SK-N-SH (cell line): Measurements from ENCODE around the gene TFRC.

ENCODE experiments used
- CTCF ChIP-seq: fragments of 200-600 bp; sonication (generic); IDR thresholded peaks from 2 replicates; pipeline ENCODE4 v1.6.1; 2017; ENCODE audit warnings: antibody characterized with exemption, mild to moderate bottlenecking, moderate library complexity
- EP300 ChIP-seq, 2 experiments: IDR thresholded peaks; 2 replicates each; pipeline versions ENCODE4 v1.4.0 to v1.6.1; 2012; ENCODE audit warnings: borderline replicate concordance in 1 of 2, low read depth in 1 of 2, low read length in 1 of 2
- GABPA ChIP-seq: IDR thresholded peaks from 2 replicates; pipeline ENCODE4 v1.4.0; 2012; ENCODE audit warnings: low read depth, mild to moderate bottlenecking
- MAX ChIP-seq: IDR thresholded peaks from 2 replicates; pipeline ENCODE4 v1.4.0; 2012; ENCODE audit warnings: low read depth
- MXI1 ChIP-seq: IDR thresholded peaks from 2 replicates; pipeline ENCODE4 v1.6.1; 2012; ENCODE audit warnings: mild to moderate bottlenecking, low read depth, low read length, improper control_type of control experiment
- NFIC ChIP-seq: IDR thresholded peaks from 2 replicates; pipeline ENCODE4 v1.4.0; 2012; ENCODE audit warnings: borderline replicate concordance
- NRF1 ChIP-seq: IDR thresholded peaks from 2 replicates; pipeline ENCODE4 v1.6.1; 2012; ENCODE audit warnings: low read depth, mild to moderate bottlenecking, low read length
- PBX3 ChIP-seq: IDR thresholded peaks from 2 replicates; pipeline ENCODE4; 2012
- POLR2AphosphoS5 ChIP-seq: IDR thresholded peaks from 2 replicates; pipeline ENCODE4 v1.6.1; 2012; ENCODE audit warnings: low read depth, low read length
- REST ChIP-seq: IDR thresholded peaks from 2 replicates; pipeline ENCODE4 v1.6.1; 2012; ENCODE audit warnings: mild to moderate bottlenecking, low read depth, low read length, moderate library complexity
- RXRA ChIP-seq: IDR thresholded peaks from 2 replicates; pipeline ENCODE4 v1.4.0; 2012; ENCODE audit warnings: low read depth, mild to moderate bottlenecking, borderline replicate concordance
- TAF1 ChIP-seq: IDR thresholded peaks from 2 replicates; pipeline ENCODE4 v1.6.1; 2012; ENCODE audit warnings: low read depth, mild to moderate bottlenecking, low read length, moderate library complexity, borderline replicate concordance
- USF2 ChIP-seq: fragments of 150-350 bp; IDR thresholded peaks from 2 replicates; pipeline ENCODE4 v1.6.1; 2017; ENCODE audit warnings: antibody characterized with exemption, low read length, low read depth, borderline replicate concordance
- YY1 ChIP-seq: IDR thresholded peaks from 2 replicates; pipeline ENCODE4 v1.4.0; 2012; ENCODE audit warnings: low read depth, mild to moderate bottlenecking

- TF ChIP-seq TAF1 (no peak), RXRA (no peak), CTCF (no peak), YY1 (no peak), NRF1 (no peak), MXI1 (no peak), POLR2AphosphoS5 (no peak), PBX3 (no peak), REST (no peak), MAX (no peak), USF2 (no peak), NFIC (no peak), EP300 (IDR thresholded peaks at IDR 0.05; ENCODE audit: borderline replicate concordance in 1 of 2, low read depth in 1 of 2, low read length in 1 of 2) (no peak), GABPA (no peak)
These were observed 33.8 kb upstream of the TFRC start for GRCh38 chr3:196115678-196116083.
